Endometrial microvascular endothelial cells (primary cell): ENCODE measurements around the gene RAPH1. TPM values are rescaled to one million over a fixed set of nuclear protein-coding genes. Genes with fewer than 3 reads are reported as not detected.

Experiments used
- in situ Hi-C: cut with HindIII; loops from 2 replicates; pipeline ENCODE4 v1.10.0; 2017; ENCODE audit warnings: low sequenced_read_pairs, low pct_unique_long_range_greater_than_20kb; ENCODE audit errors: inconsistent ontology term
- total RNA-seq: library from RNA; depleted of rRNA; stranded (reverse); fragments of >200 nt; gene quantifications from one replicate; pipeline ENCODE4 v1.2.3, GENCODE V29; 2015; ENCODE audit errors: inconsistent ontology term

RAPH1 gene
- total RNA-seq, 1 donor from 2014 or later = 43.5 TPM

GRCh38 chr2:203344667-203345066, 190.4 kb downstream of the RAPH1 start:
- in situ Hi-C loops = no loop called here

Other genes starting within 250 kb of the RAPH1 start
- gene ABI2, start 206.9 kb downstream of the RAPH1 start, total RNA-seq = 35.9 TPM
- gene CD28, start 171.3 kb upstream of the RAPH1 start, total RNA-seq = under 0.01 TPM